Non-pigmented ciliary epithelial cell (primary cell): Measurements from ENCODE around the gene ATAD5.
"Not testable (repeated sequence)": the region's sequence is repeated elsewhere in the genome, so short reads cannot be mapped to it uniquely, and the experiment has no call there.

Experiments
- DNase-seq: peaks from one replicate; pipeline ENCODE4 v3.0.0-alpha.2; 2010; ENCODE audit warnings: low read depth

Gene ATAD5

DNA sequence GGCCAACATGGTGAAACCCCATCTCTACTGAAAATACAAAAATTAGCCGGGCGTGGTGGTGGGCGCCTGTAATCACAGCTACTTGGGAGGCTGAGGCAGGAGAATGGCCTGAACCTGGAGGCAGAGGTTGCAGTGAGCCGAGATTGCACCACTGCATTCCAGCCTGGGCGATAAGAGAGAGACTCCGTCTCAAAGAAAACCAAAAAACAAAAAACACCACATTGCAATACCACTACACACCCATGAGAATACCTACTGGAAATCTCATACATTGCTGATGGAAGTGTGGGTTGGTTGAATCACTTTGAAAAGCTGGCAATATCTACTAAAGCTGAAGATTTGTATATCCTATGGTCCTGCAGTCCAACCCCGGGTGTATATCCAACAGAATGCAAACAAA, 78.4 kb downstream of the ATAD5 start:
- not testable (repeated sequence) for DNase-seq

DNA sequence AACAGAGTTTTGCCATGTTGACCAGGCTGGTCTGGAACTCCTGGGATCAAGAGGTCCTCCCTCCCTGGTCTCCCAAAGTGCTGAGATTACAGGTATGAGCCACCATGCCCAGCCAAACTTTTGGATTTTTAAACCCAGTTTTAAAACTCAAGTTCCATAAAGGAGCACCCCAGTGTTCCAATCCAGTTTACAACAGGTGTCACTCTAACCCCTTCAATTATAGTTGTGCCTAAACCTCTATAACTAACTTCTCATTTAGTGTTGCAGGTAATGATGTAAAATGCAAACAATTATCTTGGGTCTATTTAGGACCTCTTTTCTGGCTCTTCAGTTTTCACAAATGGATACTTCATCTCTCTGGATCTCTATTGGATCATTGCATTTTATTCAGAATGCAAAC, 82.2 kb downstream of the ATAD5 start:
- no peak for DNase-seq

DNA sequence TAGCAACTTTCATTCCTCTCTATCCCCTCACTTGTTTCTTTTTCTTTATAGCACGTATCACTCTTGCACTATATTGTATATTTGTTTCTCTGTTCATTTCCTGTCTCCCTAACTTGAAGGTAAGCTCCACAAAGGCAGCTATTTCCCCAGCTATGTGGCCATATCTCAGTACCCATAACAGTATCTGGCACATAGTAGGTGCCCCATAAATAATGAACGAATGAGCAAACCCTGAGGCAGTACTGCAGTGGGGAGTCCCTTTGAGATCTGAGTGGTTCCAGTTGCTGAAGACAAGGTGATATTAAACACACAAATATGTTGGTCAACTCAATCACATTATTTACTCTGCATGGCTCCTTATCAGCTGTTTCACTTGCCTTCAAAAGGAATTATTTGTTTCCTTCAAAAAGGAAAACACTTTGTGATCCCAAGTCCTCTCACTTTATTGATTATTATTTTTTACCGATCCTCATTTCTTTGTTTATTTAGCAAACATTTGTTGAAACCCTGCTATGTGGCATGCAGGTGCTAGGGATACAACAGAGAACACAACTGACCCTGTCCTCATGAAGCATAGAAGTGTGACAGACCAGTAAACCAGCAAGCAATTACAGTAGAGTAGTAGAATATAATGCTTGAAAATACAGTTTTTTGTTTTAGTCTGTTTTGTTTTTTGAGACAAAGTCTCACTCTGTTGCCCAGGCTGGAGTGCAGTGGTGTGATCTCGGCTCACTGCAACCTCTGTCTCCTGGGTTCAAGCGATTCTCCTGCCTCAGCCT, 84.3 kb downstream of the ATAD5 start:
- DNase-seq, result no peak

DNA sequence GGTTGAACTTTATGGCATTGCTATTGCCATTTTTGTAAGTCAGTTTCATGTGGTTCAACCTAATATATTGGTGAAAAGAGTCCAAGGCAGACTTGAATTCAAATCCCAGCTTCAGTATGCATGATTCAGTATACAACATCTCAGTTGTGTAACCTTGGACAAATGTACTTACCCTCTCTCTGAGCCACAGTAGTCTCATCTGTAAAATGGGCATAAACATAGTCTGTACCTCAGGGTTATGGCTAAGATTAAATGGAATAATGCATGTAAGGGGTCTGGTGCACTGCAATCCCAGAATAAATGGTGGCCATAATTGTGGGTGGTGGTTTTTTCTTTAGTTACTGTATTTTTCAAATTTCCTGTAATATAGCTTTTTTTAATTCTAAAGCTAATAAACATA, 85.3 kb downstream of the ATAD5 start:
- DNase-seq, result no peak

DNA sequence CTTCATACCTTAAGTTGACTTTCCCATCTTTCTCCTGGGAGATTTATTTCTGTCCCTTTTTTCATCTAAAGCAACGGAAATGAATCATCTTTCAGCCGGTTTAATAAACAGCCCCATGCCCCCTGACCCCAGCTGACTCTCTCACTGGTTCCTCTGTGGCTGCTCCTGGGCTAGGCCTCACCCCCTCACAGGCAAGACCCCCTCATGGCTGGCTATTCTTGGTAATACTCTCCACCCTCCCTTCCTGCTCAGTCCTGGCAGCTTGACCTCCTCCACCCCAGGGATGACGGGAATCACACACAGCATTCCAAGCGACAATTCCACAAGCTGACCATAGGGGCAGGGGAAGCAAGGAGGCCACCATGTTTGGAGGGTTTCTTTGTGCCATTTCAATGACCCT, 88.5 kb downstream of the ATAD5 start:
- DNase-seq, result no peak

DNA sequence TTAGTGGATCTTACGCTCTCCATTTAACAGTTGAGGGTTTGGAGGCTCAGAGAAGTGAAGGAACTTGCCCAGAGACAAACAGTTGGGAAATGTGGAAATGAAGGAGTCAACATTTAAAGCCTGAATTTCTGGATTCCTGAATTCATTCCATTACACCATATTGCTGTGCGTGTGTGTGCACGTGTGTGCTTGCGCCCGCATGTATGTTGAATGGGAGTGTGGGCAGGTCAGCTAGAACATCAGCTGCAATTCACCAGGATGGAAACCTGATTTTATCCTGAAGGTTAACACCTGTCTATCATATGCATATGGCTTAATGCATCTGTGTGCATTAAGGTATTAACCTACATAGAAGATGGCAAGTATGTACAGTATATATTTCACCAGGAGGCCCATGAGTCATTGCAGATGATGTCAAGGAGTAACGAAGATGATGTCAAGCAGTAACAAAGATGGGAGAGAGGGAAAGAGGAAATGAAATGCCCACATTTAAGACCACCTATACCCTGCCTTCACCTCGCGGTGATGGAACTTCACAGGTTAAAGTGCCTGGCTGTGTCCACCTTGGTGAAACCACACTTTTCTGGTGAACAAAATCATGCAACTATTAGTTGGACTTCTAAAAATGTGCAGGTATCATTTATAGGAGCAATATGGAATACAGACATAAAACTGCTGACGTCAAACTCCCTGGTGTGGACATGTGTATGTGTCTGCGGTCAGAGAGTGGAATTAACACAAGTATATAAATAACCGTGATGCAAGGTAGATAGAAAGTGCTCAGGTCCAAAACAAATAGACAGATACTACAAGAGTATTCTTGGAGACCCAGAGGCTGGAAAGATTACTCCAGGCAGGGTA, 89.1 kb downstream of the ATAD5 start:
- DNase-seq, result no peak

DNA sequence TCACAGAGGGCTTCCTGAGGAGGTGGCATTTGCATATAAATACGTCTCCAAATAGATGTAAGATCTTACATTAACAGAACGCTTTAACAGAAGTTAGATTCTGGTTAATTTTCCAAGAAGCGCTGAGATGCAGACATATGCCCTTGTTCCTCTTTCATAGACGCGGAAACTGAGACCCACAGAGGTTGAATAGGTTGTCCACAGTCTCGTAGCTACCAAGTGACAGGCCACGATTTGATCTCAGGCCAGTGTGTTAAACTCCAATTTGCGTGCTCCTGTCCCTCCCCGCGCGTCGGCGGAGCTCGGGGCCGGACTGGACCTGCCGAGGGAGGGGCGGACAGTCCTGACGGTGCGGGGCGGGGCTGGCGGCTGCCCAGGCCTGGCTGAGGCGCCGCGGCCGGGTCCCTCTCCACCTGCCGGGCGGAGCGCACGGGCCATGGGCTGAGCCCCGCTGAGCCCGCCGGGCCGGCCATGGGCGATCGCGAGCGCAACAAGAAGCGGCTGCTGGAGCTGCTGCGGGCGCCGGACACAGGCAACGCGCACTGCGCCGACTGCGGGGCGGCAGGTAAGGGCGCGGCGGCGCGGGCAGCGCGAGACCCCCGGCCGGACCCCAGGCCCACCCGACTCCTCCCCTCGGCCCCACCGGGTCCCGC, 89.9 kb downstream of the ATAD5 start, which contains the start of gene ADAP2:
Gene ADAP2 (plus strand): TSS at position 402 of the 653 bp plus-strand sequence. CDS start 70 bp downstream, at position 472.
- no peak for DNase-seq

DNA sequence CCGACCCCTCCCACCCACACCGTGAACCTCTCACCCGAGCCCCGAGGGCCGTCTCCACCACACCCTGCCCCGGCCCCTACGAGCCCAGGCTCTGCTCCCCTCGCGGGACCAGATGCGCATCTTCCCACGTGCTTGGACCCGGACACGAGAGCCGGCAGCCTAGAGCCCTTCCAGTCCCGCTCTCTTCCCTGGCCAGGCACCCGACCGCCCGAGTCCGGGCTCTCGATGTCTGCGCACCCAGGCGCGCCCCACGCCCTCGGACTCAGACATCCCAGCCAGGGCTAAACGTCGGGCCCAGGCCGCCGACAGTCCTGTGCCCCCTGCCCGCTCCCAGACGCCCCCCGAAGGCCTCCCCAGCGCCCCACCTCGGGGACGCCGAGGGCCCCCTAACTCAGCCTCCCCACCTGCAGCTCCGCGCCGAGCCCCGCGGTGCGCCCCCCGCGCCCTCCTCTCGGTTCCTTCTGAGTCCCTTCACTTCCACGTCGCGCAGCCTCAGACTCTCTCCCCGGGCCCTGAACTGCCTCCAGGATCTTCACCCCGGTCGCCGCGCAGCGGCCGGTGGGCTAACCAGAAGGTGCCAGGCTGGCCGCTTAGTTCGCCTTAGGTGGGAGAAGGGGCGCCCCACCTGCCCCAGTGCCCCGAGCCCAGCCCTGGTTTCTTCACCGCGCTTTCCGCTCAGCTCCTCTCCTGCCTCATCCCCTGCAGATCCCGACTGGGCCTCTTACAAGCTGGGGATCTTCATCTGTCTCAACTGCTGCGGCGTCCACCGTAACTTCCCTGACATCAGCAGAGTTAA, 90.7 kb downstream of the ATAD5 start:
- no peak for DNase-seq

DNA sequence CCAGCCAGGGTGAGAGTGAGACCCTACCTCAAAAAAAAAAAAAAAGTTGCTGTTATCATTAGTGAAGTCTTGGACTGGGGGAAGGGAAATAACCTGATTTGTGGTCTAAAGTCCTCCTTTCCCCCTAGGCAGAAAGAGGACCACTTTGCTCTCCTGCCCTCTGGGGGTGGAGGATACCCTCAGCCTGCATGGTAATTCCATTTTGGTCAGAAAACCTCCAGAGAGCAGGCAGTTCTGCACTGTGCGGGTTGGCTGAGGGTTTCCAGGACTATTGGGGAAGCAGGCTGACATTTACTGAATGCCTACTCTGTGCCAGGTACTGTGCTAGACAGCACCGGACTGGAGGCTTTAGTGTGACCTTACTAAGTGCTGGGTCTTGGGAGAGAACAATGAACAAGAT, 92.6 kb downstream of the ATAD5 start:
- no peak for DNase-seq

DNA sequence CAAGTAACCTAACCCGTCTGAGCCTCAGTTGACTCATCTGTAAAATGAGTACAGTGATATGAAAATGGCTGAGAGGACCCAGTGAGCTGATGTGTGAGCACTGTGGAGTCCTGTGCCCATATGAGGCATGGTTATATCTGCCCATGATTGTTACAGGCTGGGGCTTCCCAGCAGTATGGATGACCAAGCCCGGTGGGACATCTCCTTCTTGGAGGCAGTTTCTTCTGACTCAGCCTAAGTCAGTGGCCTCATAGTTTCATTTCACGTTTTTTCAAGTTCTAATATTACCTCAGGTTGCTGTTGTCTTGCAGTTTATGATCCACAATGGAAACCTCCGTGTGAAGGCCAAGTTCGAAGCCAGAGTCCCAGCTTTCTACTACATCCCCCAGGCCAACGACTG, 94.8 kb downstream of the ATAD5 start:
- DNase-seq, result no peak

DNA sequence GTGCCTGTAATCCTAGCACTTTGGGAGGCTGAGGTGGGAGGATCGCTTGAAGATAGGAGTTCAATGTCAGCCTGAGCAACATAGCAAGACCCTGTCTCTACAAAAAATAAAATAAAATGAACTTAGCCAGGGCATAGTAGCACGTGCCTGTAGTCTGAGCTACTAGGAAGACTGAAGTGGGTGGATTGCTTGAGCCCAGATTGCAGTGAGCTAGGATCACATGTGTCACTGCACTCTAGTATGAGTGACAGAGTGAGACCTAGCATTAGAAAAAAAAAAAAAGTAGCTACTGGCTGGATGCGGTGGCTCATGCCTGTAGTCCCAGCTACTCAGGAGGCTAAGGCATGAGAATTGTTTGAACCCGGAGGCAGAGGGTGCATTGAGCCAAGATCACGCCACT, 96.0 kb downstream of the ATAD5 start:
- no peak for DNase-seq

DNA sequence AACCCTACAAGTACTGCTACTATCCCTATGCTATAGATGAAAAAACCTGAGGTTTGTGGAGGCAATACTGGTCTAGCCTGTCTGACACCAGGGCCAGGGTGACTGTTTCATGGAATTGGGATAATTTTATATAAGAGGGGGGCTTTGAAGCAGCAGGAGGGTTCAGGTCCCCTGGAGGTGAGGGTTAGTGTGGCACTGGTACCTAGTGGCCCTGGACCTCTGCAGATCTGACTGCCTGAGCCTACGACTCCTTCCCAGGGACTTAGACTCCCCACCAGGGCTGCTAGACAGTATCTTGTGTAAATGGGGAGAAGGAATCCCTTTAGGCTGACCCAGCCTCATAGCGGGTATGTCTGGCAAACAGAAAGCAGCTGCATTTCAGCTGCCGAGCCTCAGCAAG, 96.8 kb downstream of the ATAD5 start:
- DNase-seq, result no peak

DNA sequence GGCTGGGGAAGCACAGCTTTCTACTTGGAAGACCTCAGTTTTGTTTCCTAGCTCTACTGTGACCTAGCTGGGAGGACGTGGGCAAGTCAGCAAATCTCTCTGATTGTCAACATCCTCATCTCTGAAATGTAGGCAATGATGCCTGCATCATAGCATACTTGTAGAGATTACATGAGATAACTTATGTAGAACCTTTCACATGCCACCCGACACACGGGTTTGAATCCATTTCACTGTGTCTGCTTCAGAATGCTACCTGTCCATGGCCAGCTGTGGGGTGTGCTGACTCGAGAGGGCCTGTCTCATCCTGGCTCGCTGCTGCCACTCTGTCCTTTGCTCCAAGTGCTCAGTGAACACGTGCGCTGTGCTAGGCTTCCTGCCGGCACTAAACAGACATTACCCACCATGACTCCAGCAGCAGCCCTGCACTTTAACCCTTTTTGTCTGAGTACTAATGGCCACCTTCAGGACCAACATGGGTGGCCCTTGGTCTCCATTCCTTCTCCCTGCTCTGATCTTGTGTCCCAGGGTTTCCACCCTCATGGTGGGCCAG, 97.4 kb downstream of the ATAD5 start:
- DNase-seq, result no peak

DNA sequence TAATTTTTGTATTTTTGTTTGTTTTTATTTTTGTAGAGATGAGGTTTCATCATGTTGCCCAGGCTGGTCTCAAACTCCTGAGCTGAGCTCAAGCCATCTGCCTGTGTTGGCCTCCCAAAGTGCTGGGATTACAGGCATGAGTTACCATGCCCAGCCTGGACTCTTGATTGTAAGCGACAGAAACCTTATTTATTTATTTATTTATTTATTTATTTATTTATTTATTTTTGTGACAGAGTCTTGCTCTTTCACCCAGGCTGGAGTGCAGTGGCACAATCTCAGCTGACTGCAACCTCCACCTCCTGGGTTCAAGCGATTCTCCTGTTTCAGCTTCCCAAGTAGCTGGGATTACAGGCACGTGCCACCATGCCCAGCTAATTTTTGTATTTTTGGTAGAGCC, 98.1 kb downstream of the ATAD5 start:
- DNase-seq, result not testable (repeated sequence)

DNA sequence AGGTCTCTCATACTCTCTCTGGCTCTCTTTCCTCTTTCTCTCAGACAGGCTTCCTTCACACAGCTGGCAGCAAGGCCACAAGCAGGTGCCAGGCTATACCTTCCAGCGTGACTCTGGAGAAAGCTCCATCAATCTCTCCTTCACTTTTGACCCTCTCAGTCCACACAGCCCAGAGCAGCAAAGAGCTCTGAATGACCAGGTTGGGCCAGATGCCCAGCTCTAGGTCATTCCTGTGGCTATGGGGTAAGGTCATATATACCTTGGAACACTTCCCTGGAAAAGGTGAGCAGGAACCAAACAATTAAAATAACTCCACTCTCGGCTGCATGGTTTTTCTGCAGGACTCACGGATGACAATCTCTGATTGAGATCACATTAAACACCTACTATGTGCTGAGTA, 98.7 kb downstream of the ATAD5 start:
- no peak for DNase-seq

DNA sequence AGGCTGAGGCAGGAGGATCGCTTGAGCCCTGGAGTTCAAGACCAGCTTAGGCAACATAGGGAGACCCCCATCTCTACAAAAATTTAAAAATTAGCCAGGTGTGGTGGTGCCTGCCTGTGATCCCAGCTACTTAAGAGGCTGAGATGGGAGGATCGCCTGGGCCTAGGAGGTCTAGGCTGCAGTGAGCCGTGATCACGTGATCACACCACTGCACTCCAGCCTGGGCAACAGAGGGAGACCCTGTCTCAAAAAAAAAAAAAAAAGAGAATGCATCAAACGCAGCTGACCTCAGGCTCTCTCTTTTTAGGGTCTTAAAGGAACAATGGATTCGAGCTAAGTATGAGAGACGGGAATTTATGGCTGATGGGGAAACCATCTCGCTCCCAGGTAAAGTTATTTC, 99.8 kb downstream of the ATAD5 start:
- not testable (repeated sequence) for DNase-seq

DNA sequence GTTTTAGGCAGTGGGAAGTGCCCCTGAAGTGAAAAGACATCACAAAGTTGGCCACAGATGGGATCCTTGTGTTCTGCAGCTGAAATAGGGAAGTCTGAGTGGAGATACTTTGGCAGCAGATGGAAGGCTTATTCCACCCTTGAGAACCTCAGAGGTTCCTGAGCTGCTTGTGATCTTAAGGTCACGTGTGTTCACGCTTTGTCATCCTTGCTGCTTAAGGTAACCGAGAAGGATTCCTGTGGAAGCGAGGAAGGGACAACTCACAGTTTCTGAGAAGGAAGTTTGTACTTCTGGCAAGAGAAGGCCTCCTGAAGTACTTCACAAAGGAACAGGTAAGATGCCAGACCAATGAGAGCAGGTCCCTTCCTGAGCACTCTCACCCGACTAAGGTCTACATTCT, 102.2 kb downstream of the ATAD5 start:
- DNase-seq, result no peak

DNA sequence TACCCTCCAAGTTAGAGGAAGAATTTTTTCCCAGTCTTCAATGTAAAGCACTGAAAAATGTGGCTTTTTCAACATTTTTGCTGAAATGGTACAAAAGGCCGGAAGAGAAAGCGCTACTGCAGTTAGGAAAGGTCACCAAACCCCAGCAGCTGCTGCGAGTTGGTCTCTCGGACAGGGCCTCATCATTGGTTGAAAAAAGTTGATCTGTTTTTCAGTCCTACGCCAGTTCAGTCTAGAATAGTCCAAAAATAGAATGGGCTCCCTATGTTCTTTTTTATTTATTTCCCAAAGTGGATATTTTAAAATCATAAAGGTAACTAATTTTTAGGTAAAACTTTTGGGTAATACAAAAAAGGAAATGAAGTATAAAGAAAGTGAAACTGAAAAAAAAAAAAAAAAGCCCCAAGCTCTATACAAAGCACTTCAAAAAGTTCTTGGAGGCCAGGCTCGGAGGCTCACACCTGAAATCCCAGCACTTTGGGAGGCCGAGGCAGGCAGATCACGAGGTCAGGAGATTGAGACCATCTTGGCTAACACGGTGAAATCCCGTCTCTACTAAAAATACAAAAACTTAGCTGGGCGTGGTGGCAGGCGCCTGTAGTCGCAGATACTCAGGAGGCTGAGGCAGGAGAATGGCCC, 107.4 kb downstream of the ATAD5 start:
- DNase-seq, result no peak

DNA sequence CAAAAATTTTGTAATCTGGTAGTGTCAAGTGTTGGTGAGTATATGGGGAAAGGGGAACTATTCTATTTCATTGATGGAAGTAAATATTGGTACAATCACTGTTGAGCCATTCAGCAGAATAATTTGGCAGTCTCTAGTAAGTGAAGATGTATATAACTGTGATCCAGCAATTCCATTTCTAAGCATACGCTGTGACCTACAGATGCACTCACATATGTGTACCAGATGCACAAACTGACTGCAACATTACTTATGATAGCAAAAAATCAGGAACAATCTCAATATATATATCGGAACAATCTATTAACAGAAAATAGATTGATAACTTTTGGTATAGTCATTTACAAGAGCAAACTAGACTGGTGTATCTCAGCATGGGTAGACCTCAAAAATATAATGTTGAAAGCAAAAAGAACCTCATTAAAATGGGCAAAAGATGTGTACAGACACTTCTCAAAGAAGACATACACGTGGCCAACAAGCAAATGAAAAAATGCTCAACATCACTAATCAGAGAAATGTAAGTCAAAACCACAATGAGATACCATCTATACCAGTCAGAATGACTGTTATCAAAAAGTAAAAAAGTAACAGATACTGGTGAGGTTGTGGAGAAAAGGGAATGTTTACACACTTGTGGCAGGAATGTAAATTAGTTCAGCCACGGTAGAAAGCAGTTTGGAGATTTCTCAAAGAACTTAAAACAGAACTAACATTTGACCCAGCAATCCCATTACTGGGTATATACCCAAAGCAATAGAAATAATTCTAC, 110.7 kb downstream of the ATAD5 start:
- DNase-seq, result no peak
